ENCODE results near the gene ARL14EPL. TPM values are rescaled to one million over a fixed set of nuclear protein-coding genes. Genes with fewer than 3 reads are reported as not detected.

Gene ARL14EPL
- total and polyA plus RNA-seq, 2 experiments from 2014 or later = not detected

DNA sequence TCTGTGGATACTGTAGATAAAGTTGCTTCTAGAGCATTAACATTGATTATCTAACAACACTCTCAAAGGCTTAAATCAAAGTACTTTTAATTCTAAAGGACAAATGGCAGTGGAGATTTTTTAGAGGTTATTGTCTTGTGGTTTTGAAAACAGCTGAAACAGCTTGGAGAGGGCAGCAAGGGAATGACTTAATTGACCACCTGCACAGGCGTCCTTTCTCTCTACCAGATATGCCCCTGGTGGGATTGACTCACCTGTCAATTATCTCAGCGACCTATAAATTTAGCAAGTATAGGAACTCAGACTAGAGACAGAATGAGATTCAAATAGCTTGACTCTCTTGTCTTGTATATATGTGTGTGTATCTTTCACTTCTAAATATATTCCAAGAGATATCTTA, 13.5 kb downstream of the ARL14EPL start:
- no peak overlapping the region for H3K4me3 ChIP-seq
- DNase-seq (ENCODE audit: low read depth in 1 of 2, low spot score in 1 of 2) = no peak
- no peaks in the 10 kb centered on the region for H3K9me3 ChIP-seq (ENCODE audit: low read depth)
- TF ChIP-seq, protein P1, sequence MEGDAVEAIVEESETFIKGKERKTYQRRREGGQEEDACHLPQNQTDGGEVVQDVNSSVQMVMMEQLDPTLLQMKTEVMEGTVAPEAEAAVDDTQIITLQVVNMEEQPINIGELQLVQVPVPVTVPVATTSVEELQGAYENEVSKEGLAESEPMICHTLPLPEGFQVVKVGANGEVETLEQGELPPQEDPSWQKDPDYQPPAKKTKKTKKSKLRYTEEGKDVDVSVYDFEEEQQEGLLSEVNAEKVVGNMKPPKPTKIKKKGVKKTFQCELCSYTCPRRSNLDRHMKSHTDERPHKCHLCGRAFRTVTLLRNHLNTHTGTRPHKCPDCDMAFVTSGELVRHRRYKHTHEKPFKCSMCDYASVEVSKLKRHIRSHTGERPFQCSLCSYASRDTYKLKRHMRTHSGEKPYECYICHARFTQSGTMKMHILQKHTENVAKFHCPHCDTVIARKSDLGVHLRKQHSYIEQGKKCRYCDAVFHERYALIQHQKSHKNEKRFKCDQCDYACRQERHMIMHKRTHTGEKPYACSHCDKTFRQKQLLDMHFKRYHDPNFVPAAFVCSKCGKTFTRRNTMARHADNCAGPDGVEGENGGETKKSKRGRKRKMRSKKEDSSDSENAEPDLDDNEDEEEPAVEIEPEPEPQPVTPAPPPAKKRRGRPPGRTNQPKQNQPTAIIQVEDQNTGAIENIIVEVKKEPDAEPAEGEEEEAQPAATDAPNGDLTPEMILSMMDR (IDR thresholded peaks at IDR 0.05; ENCODE audit: low read depth, low read length) = no peak
- no peak overlapping the region for H3K27ac ChIP-seq
- H3K27me3 ChIP-seq = no peaks in the 10 kb centered on the region
- H3K36me3 ChIP-seq = no peaks in the 10 kb centered on the region
- no peaks in the 10 kb centered on the region for H3K4me1 ChIP-seq (ENCODE audit: low read depth)

DNA sequence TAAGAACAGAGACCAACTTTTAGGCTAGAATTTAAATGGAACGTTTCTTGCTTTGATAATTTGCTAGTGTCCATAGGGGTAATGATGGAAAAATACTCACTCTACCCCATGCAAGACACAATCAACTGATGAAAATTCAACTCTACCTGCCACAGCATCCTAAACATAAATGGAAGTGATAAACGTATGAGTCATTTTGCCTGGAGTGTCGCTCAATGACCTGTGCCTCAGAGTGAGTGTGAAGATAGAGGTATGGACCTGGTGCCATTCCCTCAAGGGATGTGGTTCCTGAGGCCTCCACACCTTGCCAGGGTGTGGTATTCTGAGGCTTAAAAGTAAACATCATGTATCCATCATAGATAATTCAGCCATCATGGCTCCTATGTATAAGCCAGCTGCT, 14.0 kb downstream of the ARL14EPL start:
- no peaks in the 10 kb centered on the region for H3K36me3 ChIP-seq
- H3K27me3 ChIP-seq = no peaks in the 10 kb centered on the region
- no peak overlapping the region for H3K4me3 ChIP-seq
- TF ChIP-seq, protein P1 (IDR thresholded peaks at IDR 0.05; ENCODE audit: low read depth, low read length) = no peak
- H3K9me3 ChIP-seq (ENCODE audit: low read depth) = no peaks in the 10 kb centered on the region
- H3K27ac ChIP-seq = no peak overlapping the region
- H3K4me1 ChIP-seq (ENCODE audit: low read depth) = no peaks in the 10 kb centered on the region
- no peak for DNase-seq (ENCODE audit: low read depth in 1 of 2, low spot score in 1 of 2)

DNA sequence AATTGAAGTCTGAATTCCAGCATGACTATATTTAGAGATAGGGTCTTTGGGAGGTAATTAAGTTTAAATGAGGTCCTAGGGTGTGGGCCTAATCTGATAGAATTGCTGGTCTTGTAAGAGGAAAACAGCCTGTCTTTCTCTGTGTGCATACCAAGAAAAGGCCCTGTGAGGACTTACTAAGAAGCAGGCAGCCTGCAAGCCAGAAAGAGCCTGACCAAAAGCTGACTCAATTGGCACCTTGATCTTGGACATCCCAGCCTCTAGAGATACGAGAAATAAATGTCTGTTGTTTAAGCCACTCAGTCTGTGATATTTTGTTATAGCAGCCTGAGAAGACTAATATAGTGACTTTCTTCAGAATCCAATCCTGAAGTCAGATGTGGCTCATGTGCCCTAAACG, 14.6 kb downstream of the ARL14EPL start:
- no peaks in the 10 kb centered on the region for H3K4me1 ChIP-seq (ENCODE audit: low read depth)
- H3K27ac ChIP-seq = no peak overlapping the region
- TF ChIP-seq, protein P1 (IDR thresholded peaks at IDR 0.05; ENCODE audit: low read depth, low read length) = no peak
- no peaks in the 10 kb centered on the region for H3K27me3 ChIP-seq
- no peaks in the 10 kb centered on the region for H3K36me3 ChIP-seq
- H3K4me3 ChIP-seq = no peak overlapping the region
- no peaks in the 10 kb centered on the region for H3K9me3 ChIP-seq (ENCODE audit: low read depth)
- no peak for DNase-seq (ENCODE audit: low read depth in 1 of 2, low spot score in 1 of 2)

DNA sequence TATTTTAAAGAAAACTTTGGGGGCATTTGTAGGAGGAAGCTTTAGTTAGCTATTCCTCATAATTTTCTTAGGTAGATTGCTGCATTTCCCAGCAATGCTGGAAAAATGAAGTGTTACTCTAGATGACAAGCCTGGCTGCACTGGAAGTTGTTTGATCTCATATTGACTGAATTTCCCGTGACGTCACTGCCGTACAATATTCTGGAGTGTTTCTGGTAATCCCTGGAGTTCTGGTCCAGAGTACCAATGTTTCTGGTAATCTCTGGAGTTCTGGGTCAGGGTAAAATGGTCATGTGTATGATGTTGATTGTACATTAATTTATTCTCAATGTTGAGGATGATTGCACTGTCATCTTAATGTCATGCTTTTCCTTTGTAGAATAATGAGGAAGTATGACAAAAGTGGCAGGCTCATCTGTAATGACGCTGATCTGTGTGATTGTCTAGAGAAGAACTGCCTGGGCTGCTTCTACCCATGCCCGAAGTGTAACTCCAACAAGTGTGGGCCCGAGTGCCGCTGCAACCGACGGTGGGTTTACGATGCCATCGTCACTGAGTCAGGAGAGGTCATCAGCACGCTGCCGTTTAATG, 26.2 kb downstream of the ARL14EPL start:
- DNase-seq (ENCODE audit: low read depth in 1 of 2, low spot score in 1 of 2) = no peak
- H3K36me3 ChIP-seq = no peaks in the 10 kb centered on the region
- no peaks in the 10 kb centered on the region for H3K9me3 ChIP-seq (ENCODE audit: low read depth)
- H3K4me3 ChIP-seq = no peak overlapping the region
- no peaks in the 10 kb centered on the region for H3K27me3 ChIP-seq
- no peak overlapping the region for H3K27ac ChIP-seq
- TF ChIP-seq, protein P1 (IDR thresholded peaks at IDR 0.05; ENCODE audit: low read depth, low read length) = no peak
- no peaks in the 10 kb centered on the region for H3K4me1 ChIP-seq (ENCODE audit: low read depth)

DNA sequence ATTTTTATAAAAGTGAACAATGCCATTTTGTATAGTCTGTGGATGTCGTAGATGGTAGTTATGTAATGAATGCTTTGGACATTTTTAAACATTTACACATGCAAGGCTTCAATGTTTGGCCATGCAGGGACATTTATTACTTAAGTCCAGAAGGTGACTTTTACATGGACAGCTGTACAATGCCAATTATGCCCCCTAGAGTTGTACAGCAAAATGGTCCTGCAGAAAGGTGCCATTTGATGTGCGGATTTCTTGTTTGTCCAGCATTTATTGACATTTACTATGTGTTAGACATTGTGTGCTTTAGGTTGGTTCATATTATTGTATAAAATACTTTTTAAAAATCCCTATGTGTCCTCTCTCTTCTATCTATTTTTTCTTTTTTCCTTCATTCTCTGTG, 30.1 kb downstream of the ARL14EPL start:
- no peaks in the 10 kb centered on the region for H3K9me3 ChIP-seq (ENCODE audit: low read depth)
- no peaks in the 10 kb centered on the region for H3K4me1 ChIP-seq (ENCODE audit: low read depth)
- no peak for DNase-seq (ENCODE audit: low read depth in 1 of 2, low spot score in 1 of 2)
- H3K4me3 ChIP-seq = no peak overlapping the region
- H3K27ac ChIP-seq = no peak overlapping the region
- H3K27me3 ChIP-seq = no peaks in the 10 kb centered on the region
- H3K36me3 ChIP-seq = no peaks in the 10 kb centered on the region
- TF ChIP-seq, protein P1 (IDR thresholded peaks at IDR 0.05; ENCODE audit: low read depth, low read length) = peak; percentile 8
